Activated T-cell treated with anti-CD3 and anti-CD28 coated beads, Interleukin-2, amount 50 U/mL, for 72 hours (primary cell): ENCODE measurements around the gene ZNF774. TPM values are rescaled to one million over a fixed set of nuclear protein-coding genes. Genes with fewer than 3 reads are reported as not detected.

ENCODE experiments used
- ATAC-seq, 2 donors: fragments of 150-1000 bp; cut with Tn5 transposase; replicated peaks in 1 of 2; 2 replicates each; pipeline ENCODE4 v1.10.0; 2021; ENCODE audit warnings: moderate library complexity in 2 of 2, mild to moderate bottlenecking in 1 of 2
- DNase-seq, 2 donors: peaks; one replicate each; pipeline ENCODE4 v3.0.0; 2021 to 2022; ENCODE audit warnings: mixed read lengths in 1 of 2
- H3K27ac Mint-ChIP-seq: one replicate; pipeline ENCODE4 v1.8.0; 2022; ENCODE audit warnings: mild to moderate bottlenecking, moderate library complexity, mixed read lengths
- H3K27me3 Mint-ChIP-seq: one replicate; pipeline ENCODE4 v1.8.0; 2022; ENCODE audit warnings: low read depth, mixed read lengths
- H3K36me3 Mint-ChIP-seq, 2 donors: one replicate each; pipeline ENCODE4 v1.8.0; 2022; ENCODE audit warnings: mixed read lengths in 2 of 2, mild to moderate bottlenecking in 1 of 2; ENCODE audit not compliant: insufficient read depth in 2 of 2
- H3K4me1 Mint-ChIP-seq: one replicate; pipeline ENCODE4 v1.8.0; 2022; ENCODE audit warnings: low read depth, mixed read lengths
- H3K4me3 Mint-ChIP-seq, 2 donors: one replicate each; pipeline ENCODE4 v1.8.0; 2022; ENCODE audit warnings: mild to moderate bottlenecking in 2 of 2, mixed read lengths in 2 of 2, moderate library complexity in 2 of 2
- H3K9me3 Mint-ChIP-seq, 2 donors: one replicate each; pipeline ENCODE4 v1.8.0; 2022; ENCODE audit warnings: mixed read lengths in 2 of 2
- total RNA-seq, 2 donors: library from RNA; stranded (reverse); gene quantifications; one replicate each; pipeline ENCODE4 v1.2.3, GENCODE V29; 2022

ZNF774 gene
- total RNA-seq, 2 donors from 2014 or later: 0.60 to 2.7 TPM

GRCh38 chr15:90386221-90386620 is 34.1 kb downstream of the ZNF774 start:
- no peak for ATAC-seq
- Mint-ChIP-seq H3K27me3 (no peaks in the 10 kb centered on the region), H3K36me3 (peaks cover 8 to 19% of the 10 kb centered on the region in 2 donors), H3K9me3 (no peaks in the 10 kb centered on the region), H3K4me1 (peaks cover 30% of the 10 kb centered on the region), H3K4me3 (peak overlapping the region; percentile 38 to 77), H3K27ac (peak overlapping the region; percentile 71)
- DNase-seq: no peak

- H3K4me1 Mint-ChIP-seq: peaks cover 44% of the 10 kb centered on the region
- DNase-seq: peak; percentile 98 to 99
- H3K9me3 Mint-ChIP-seq: no peaks in the 10 kb centered on the region
- ATAC-seq: peak; percentile 92 to 95
- peaks cover 11 to 33% of the 10 kb centered on the region in 2 donors for H3K36me3 Mint-ChIP-seq
- peak within 1 kb of the TSS; percentile 93 to 95 for H3K4me3 Mint-ChIP-seq
- peak within 1 kb of the TSS; percentile 96 for H3K27ac Mint-ChIP-seq
- H3K27me3 Mint-ChIP-seq: no peaks in the 10 kb centered on the region
Observed at GRCh38 chr15:90387534-90388461, 35.7 kb downstream of the ZNF774 start, which contains the start of gene IQGAP1. IQGAP1 (plus strand) TSS chr15:90388242; CDS start chr15:90388342, 100 bp downstream.

GRCh38 chr15:90388462-90389380 is 36.6 kb downstream of the ZNF774 start:
- peaks cover 11 to 37% of the 10 kb centered on the region in 2 donors for H3K36me3 Mint-ChIP-seq
- ATAC-seq (peak; percentile 49 to 65), DNase-seq (peak; percentile 75 to 78)
- H3K4me1 Mint-ChIP-seq: peaks cover 53% of the 10 kb centered on the region
- H3K27me3 Mint-ChIP-seq: no peaks in the 10 kb centered on the region
- no peaks in the 10 kb centered on the region for H3K9me3 Mint-ChIP-seq
- peak overlapping the region; percentile 93 to 95 for H3K4me3 Mint-ChIP-seq
- H3K27ac Mint-ChIP-seq: peak overlapping the region; percentile 96

GRCh38 chr15:90389513-90389912 is 37.4 kb downstream of the ZNF774 start:
- Mint-ChIP-seq H3K4me3 (peak overlapping the region; percentile 93 to 94), H3K36me3 (peaks cover 11 to 38% of the 10 kb centered on the region in 2 donors), H3K27me3 (no peaks in the 10 kb centered on the region), H3K4me1 (peaks cover 57% of the 10 kb centered on the region), H3K9me3 (no peaks in the 10 kb centered on the region), H3K27ac (peak overlapping the region; percentile 66)
- DNase-seq (no peak), ATAC-seq (no peak)

- H3K27me3 Mint-ChIP-seq: no peaks in the 10 kb centered on the region
- peaks cover 12 to 44% of the 10 kb centered on the region in 2 donors for H3K36me3 Mint-ChIP-seq
- H3K4me3 Mint-ChIP-seq: no peak overlapping the region
- peaks cover 76% of the 10 kb centered on the region for H3K4me1 Mint-ChIP-seq
- DNase-seq (no peak), ATAC-seq (no peak)
- H3K9me3 Mint-ChIP-seq: no peaks in the 10 kb centered on the region
- no peak overlapping the region for H3K27ac Mint-ChIP-seq
Observed at GRCh38 chr15:90393040-90393439, 41.0 kb downstream of the ZNF774 start.

GRCh38 chr15:90394074-90394473 is 42.0 kb downstream of the ZNF774 start:
- ATAC-seq (no peak), DNase-seq (no peak)
- Mint-ChIP-seq H3K27me3 (no peaks in the 10 kb centered on the region), H3K9me3 (no peaks in the 10 kb centered on the region), H3K4me3 (no peak overlapping the region), H3K4me1 (peaks cover 72% of the 10 kb centered on the region), H3K36me3 (peaks cover 11 to 39% of the 10 kb centered on the region in 2 donors), H3K27ac (no peak overlapping the region)

- Mint-ChIP-seq H3K27ac (peak overlapping the region; percentile 1), H3K36me3 (peaks cover 9 to 35% of the 10 kb centered on the region in 2 donors), H3K4me1 (peaks cover 66% of the 10 kb centered on the region), H3K9me3 (no peaks in the 10 kb centered on the region), H3K4me3 (no peak overlapping the region), H3K27me3 (no peaks in the 10 kb centered on the region)
- DNase-seq (no peak), ATAC-seq (no peak)
Observed at GRCh38 chr15:90394748-90395442, 42.8 kb downstream of the ZNF774 start.

- no peaks in the 10 kb centered on the region for H3K9me3 Mint-ChIP-seq
- H3K4me3 Mint-ChIP-seq: no peak overlapping the region
- ATAC-seq (no peak), DNase-seq (no peak)
- peak overlapping the region; percentile 25 for H3K27ac Mint-ChIP-seq
- peaks cover 4 to 24% of the 10 kb centered on the region in 2 donors for H3K36me3 Mint-ChIP-seq
- H3K27me3 Mint-ChIP-seq: no peaks in the 10 kb centered on the region
- peaks cover 66% of the 10 kb centered on the region for H3K4me1 Mint-ChIP-seq
Observed at GRCh38 chr15:90396321-90396720, 44.2 kb downstream of the ZNF774 start.

- peaks cover 67% of the 10 kb centered on the region for H3K4me1 Mint-ChIP-seq
Observed at GRCh38 chr15:90400005-90400758, 48.1 kb downstream of the ZNF774 start.

GRCh38 chr15:90400759-90401314 is 48.8 kb downstream of the ZNF774 start:
- Mint-ChIP-seq H3K4me1 (peaks cover 67% of the 10 kb centered on the region), H3K27ac (peak overlapping the region; percentile 99)

More at GRCh38 chr15:90400005-90400758, 48.1 kb downstream of the ZNF774 start:
- no peak for DNase-seq
- ATAC-seq: peak; percentile 31 to 33
- Mint-ChIP-seq H3K36me3 (peaks cover 3 to 9% of the 10 kb centered on the region in 2 donors), H3K27ac (peak overlapping the region; percentile 99), H3K4me3 (peak overlapping the region; percentile 74 to 89), H3K27me3 (no peaks in the 10 kb centered on the region), H3K9me3 (no peaks in the 10 kb centered on the region)

GRCh38 chr15:90401495-90401894 is 49.4 kb downstream of the ZNF774 start:
- Mint-ChIP-seq H3K4me3 (peak overlapping the region; percentile 74 to 89), H3K36me3 (peaks cover 2 to 4% of the 10 kb centered on the region in 2 donors), H3K27ac (peak overlapping the region; percentile 99), H3K27me3 (no peaks in the 10 kb centered on the region), H3K4me1 (peaks cover 67% of the 10 kb centered on the region), H3K9me3 (no peaks in the 10 kb centered on the region)
- ATAC-seq: no peak
- no peak for DNase-seq

More at GRCh38 chr15:90400759-90401314, 48.8 kb downstream of the ZNF774 start:
- peaks cover 3 to 6% of the 10 kb centered on the region in 2 donors for H3K36me3 Mint-ChIP-seq
- no peaks in the 10 kb centered on the region for H3K27me3 Mint-ChIP-seq
- no peaks in the 10 kb centered on the region for H3K9me3 Mint-ChIP-seq
- DNase-seq (peak; percentile 68 to 70), ATAC-seq (peak; percentile 100)
- peak overlapping the region; percentile 74 to 89 for H3K4me3 Mint-ChIP-seq
